ENCODE measurements around the gene KIF1C. TPM values are rescaled to one million over a fixed set of nuclear protein-coding genes. Genes with fewer than 3 reads are reported as not detected.
A peak's percentile ranks its signal among the peaks of the same experiment; 100 is the strongest.
"Not testable (repeated sequence)": the region's sequence is repeated elsewhere in the genome, so short reads cannot be mapped to it uniquely, and the experiment has no call there.

Gene KIF1C
- total RNA-seq, 1 experiment from 2014 or later, result 29.8 TPM

GRCh38 chr17:5002121-5002788 is 4.5 kb downstream of the KIF1C start:
- DNase-seq (ENCODE audit: low read depth), result no peak

DNA sequence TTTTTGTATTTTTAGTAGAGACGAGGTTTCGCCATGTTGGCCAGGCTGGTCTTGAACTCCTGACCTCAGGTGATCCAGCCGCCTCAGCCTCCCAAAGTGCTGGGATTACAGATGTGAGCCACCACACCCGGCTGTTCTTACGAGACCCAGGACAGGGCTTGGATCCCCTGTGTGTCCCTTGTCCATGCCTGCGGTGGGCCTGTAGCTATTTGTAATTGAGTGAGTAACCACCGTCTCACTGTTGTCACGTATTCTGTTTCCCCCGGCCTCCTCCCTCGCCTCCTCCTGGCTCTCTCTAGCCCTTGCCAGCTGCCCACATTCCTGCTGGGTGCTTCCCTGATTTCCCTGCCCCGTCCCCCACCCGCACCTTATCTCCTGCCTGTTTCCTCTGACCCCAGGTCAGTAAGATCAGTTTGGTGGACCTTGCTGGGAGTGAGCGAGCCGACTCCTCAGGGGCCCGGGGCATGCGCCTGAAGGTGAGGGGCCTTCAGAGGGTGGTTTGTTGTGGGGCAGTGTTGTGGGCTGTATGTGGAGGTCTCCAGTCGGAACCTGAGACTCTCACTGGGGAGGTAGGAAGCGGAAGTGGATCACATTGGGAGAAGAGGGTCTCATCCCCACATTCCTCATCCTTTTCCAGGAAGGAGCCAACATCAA is 5.6 kb downstream of the KIF1C start:
- no peak for DNase-seq (ENCODE audit: low read depth)

DNA sequence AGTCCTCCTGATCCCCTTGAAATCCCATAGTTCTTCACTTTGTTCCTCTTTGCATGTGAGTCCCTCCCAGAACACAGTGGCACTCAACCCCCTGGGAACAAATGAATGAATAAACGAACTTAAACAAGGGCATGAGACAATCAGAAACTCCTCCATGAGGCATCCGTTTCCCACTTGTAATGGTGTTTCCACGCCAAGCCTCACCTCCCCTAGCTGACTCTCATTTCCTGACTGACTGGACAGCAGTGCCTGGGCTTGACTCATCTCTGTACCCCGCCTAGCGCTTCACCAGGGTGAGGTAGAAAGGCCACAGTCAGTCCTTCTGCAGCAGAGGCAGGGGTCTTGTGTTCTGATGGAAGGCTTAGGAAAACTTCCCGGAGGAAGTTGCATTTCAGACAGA is 14.2 kb downstream of the KIF1C start:
- peak; percentile 45 for DNase-seq (ENCODE audit: low read depth)

DNA sequence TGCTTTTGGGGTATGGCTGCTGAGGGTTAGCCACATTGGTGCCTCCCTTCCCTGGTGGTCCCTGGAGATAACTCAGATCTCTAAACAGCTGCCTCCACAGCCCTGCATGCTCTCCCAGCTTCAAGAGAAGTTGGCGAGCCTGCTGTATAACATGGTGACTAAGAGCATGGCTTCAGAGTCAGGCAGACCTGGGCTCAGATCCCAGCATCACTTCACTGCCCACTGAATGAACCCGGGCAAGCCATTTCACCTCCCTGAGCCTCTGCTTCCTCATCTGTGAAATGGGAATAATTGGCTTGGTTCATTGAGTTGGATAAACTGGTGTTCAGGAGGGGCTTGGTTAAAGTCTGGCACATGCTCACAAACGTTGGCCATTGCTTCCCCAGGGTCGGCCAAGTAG is 16.6 kb downstream of the KIF1C start:
- no peak for DNase-seq (ENCODE audit: low read depth)

DNA sequence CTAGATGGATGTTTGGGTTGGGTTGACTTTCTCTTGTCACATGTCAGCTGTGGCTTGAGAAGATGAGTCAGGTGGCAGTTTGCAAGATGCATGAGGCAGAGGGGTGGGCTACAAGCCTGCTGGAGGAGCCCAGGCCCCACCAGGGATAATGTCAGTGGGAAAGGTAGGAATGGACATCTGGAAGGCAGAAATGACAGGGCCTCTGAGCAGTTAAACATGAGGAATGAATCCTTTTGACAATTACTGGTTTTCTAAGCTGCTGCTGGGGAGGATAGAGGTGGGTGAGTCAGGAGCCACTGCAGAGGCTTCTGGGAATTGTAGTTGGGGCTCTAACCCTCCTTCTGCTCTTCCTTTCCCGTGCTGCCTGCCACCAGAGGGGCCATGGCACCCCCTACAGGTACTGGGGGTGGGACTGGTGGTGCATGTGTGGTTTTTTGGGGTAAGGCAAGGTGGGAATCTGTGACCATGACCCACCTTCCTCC is 21.8 kb downstream of the KIF1C start:
- DNase-seq (ENCODE audit: low read depth), result peak; percentile 31

DNA sequence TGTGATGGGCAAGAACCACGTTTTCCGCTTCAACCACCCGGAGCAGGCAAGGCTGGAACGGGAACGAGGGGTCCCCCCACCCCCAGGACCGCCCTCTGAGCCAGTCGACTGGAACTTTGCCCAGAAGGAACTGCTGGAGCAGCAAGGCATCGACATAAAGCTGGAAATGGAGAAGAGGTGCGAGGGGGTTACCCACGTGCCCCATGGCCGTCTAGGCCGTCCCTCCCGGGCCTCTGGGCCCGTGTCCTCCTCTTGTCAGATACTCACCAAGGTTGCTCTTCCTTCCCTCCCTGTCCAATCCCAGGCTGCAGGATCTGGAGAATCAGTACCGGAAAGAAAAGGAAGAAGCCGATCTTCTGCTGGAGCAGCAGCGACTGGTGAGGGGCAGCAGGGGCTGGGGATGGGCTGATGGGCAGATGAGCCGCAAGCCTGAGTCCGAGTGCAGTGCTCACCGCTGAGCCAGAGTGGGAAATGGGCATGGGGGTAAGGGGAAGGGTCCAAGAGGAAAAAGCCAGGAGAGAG is 22.8 kb downstream of the KIF1C start:
- no peak for DNase-seq (ENCODE audit: low read depth)

DNA sequence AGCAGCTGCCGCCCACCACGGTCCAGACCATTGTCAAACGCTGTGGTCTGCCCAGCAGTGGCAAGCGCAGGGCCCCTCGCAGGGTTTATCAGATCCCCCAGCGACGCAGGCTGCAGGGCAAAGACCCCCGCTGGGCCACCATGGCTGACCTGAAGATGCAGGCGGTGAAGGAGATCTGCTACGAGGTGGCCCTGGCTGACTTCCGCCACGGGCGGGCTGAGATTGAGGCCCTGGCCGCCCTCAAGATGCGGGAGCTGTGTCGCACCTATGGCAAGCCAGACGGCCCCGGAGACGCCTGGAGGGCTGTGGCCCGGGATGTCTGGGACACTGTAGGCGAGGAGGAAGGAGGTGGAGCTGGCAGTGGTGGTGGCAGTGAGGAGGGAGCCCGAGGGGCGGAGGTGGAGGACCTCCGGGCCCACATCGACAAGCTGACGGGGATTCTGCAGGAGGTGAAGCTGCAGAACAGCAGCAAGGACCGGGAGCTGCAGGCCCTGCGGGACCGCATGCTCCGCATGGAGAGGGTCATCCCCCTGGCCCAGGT is 24.5 kb downstream of the KIF1C start:
- DNase-seq (ENCODE audit: low read depth), result no peak

- DNase-seq (ENCODE audit: low read depth), result no peak
These were observed 25.9 kb downstream of the KIF1C start for GRCh38 chr17:5023588-5024147.

DNA sequence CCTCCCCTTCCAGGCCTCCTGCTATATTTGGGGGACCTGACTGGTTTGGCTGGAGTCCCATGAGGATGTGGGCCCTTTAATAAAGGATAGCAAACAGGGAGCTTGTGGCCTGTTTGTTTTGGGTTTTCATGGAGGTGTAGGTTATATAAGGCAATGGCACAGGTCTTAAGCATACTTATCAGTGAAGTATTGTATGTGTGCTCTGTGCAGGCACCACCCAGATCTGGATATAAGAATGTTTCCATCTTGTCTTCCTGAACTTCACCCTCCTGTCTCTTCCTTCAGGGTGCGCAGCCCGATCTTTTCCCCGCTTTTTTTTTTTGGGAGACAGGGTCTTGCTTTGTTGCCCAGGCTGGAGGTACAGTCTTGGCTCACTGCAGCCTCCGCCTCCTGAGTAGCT is 26.9 kb downstream of the KIF1C start:
- DNase-seq (ENCODE audit: low read depth), result no peak

GRCh38 chr17:5027299-5027698 is 29.5 kb downstream of the KIF1C start:
- DNase-seq (ENCODE audit: low read depth), result no peak

- no peak for DNase-seq (ENCODE audit: low read depth)
These were observed 30.2 kb downstream of the KIF1C start for GRCh38 chr17:5027916-5028315.

DNA sequence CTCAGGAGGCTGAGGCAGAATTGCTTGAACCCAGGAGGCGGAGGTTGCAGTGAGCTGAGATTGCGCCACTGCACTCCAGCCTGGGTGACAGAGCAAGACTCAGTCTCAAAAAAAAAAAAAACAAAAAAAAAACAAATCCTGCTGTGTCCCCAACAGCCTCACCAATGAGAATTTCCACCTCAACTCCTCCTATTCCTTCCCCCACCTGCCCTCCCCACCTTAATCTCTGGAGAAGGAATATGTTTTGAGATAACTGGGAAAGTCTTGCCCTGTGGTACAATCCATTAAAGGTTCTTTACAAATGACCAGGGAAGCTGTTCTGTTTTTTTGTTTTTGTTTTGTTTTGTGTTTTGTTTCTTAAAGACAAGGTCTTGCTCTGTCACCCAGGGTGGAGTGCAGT is 32.4 kb downstream of the KIF1C start:
- DNase-seq (ENCODE audit: low read depth), result not testable (repeated sequence)

GRCh38 chr17:5031365-5032082 is 33.8 kb downstream of the KIF1C start:
- DNase-seq (ENCODE audit: low read depth), result peak; percentile 71

GRCh38 chr17:5032865-5033264 is 35.1 kb downstream of the KIF1C start:
- no peak for DNase-seq (ENCODE audit: low read depth)

DNA sequence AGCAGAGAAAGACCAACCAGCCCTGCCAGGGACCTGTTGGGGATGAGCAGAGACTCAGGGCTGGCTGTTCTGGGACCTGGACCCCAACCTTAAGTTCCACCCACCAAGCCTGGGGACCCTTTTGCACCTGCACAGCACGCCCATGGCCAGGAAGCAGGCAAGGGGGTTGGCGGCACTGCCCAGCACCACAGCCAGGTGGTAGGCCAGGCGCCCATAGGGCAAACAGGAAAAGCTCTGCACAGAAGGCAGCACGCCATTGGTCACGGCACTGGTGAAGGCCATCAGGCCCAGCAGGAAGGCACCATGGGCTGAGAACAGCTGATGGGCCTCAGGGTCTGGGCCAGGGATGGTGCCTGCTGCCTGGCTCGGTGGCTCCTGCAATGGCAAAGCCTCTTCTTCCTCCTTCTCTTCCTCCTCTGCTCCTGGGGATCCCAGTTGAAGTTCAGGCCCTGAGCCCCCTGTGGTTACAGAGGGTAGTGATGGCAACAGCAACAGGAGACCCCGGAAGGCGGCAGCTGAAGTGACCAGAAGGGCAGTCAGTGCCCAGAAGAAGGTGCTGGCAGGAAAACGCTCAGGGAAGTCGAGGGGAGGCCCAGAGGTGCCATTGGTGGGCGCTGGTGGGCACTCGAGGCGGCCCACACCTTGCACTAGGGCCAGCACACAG is 35.7 kb downstream of the KIF1C start:
- DNase-seq (ENCODE audit: low read depth), result no peak

DNA sequence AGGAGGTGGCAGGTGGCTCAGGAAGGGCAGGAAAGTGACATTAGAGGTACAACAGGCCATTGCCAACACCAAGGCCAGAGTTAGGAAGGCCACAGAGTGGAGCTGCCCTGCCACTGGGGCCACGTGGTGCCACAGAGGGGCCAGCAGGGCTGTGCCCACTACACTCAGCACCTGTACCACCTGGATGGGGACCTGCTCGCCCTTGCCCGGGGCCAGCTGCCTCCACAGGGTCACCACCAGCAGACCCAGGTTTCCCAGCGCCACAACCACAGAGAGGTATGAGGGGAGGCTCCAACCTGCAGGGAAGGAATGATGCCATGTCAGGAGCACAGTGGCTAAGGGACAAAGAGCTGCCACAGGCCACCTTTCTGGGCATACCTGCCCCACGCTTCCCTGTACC is 36.3 kb downstream of the KIF1C start:
- DNase-seq (ENCODE audit: low read depth), result no peak

GRCh38 chr17:5034651-5035050 is 36.9 kb downstream of the KIF1C start:
- no peak for DNase-seq (ENCODE audit: low read depth)

- no peak for DNase-seq (ENCODE audit: low read depth)
These were observed 37.6 kb downstream of the KIF1C start, which contains the start of gene SLC52A1 for GRCh38 chr17:5035315-5035714. SLC52A1 (minus strand) TSS chr17:5035426; CDS start chr17:5034606, 820 bp downstream.

DNA sequence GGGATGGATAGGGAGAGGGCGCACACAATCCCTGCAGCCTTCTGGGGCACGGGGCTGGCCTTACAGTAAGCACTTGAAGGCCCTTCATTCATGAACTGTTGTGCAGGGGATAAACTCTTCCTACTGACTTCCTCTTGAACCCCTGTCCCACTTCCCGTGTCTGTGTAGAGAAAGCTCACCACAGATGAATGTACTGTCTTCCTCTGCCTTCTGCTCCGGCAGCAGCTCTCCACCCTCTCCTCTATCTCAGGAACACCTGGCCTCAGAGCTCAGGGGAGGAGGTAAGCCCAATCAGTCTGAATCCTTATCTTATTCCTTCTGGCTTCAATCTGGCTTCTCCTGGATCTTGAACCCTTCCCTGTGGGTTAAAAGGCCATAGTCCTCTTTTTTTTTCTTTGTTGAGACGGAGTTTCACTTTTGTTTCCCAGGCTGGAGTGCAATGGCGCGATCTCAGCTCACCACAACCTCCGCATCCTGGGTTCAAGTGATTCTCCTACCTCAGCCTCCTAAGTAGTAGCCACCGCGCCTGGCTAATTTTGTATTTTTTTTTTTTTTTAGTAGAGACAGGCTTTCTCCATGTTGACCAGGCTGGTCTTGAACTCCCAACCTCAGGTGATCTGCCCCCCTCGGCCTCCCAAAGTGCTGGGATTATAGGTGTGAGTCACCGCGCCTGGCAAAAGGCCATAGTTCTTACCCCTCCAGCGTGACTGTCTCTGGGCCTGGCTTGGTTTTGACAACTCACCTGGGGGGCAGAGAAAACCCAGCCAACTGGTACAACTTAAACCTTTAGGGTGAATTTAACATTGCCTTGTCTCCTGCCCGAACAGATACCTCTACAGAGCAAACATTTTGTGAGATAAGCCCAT is 44.6 kb downstream of the KIF1C start:
- DNase-seq (ENCODE audit: low read depth), result peak; percentile 29

DNA sequence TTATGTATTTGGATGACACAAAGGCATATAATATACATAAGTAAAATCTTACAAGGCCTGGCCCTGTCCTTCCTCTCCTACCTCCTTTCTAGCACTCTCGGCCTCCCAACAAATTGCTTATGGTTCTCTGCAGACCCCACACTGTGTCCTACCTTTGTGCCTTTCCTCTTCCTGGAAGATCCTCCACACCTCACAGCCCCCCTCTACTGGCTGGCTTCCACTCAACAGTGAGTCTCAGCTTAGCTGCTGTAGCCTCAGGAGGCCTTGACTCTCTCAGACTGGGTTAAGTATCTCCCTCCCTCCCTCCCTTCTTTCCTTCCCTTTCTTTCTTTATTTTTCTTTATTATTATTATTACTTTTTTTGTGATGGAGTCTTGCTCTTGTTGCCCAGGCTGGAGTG is 45.8 kb downstream of the KIF1C start:
- DNase-seq (ENCODE audit: low read depth), result no peak
